Body of pancreas (tissue), 4 donors: Measurements from ENCODE around the gene TNIP1. TPM values are rescaled to one million over a fixed set of nuclear protein-coding genes. Genes with fewer than 3 reads are reported as not detected.

Experiments used
- ATAC-seq: fragments of 150-250 bp; one replicate; pipeline ENCODE4 v1.9.1; 2016
- DNase-seq, 4 donors: peaks; one replicate each; pipeline ENCODE4 v3.0.0-alpha.2; 2019
- H3K27ac ChIP-seq, 4 donors: fragments of 200-600 bp; sonication (generic); 1 replicate in 3 of 4; 2 replicates in 1 of 4; pipeline versions ENCODE4 v1.5.1 to v1.6.1; 2016 to 2019; ENCODE audit warnings: mild to moderate bottlenecking in 1 of 4, mixed read lengths in 1 of 4, moderate library complexity in 1 of 4
- H3K27me3 ChIP-seq, 2 donors: fragments of 200-600 bp; sonication (generic); one replicate each; pipeline ENCODE4 v1.6.0; 2016; ENCODE audit warnings: mild to moderate bottlenecking in 1 of 2
- H3K36me3 ChIP-seq, 2 donors: fragments of 200-600 bp; sonication (generic); replicated peaks in 1 of 2; 2 replicates each; pipeline ENCODE4 v1.5.1; 2016; ENCODE audit warnings: low read depth in 2 of 2; ENCODE audit not compliant: insufficient read depth in 1 of 2
- H3K4me1 ChIP-seq: fragments of 200-600 bp; sonication (generic); one replicate; pipeline ENCODE4 v1.6.0; 2016
- H3K4me3 ChIP-seq, 2 donors: fragments of 200-600 bp; sonication (generic); 1 replicate in 1 of 2; 2 replicates in 1 of 2; pipeline ENCODE4 v1.5.1; 2016 to 2019
- H3K9me3 ChIP-seq, 3 donors: fragments of 200-600 bp; sonication (generic); 1 replicate in 2 of 3; 2 replicates in 1 of 3; pipeline ENCODE4 v1.5.1; 2016
- CTCF ChIP-seq, 7 experiments: fragments of 450-650 bp in 4 of 7; fragments of 200-600 bp in 3 of 7; sonication (generic) in 3 of 7; IDR thresholded peaks; one replicate each; pipeline ENCODE4 v1.5.1; 2016 to 2019; ENCODE audit warnings: antibody characterized with exemption in 7 of 7
- POLR2A ChIP-seq, 3 donors: fragments of 450-650 bp; IDR thresholded peaks; one replicate each; pipeline ENCODE4 v1.6.1; 2016; ENCODE audit warnings: antibody characterized with exemption in 3 of 3, mild to moderate bottlenecking in 2 of 3
- WGBS, 2 donors: methylation state at CpG; one replicate each; pipeline ENCODE4 v1.1.5; 2017; 5-methylcytosine and 5-hydroxymethylcytosine counted together
- intact Hi-C: fragments of 100-400 bp; cut with DNase I; formaldehyde crosslinking; loops from one replicate; pipeline ENCODE4 v1.15.1; 2023
- total RNA-seq, 2 donors: library from RNA; depleted of rRNA; stranded (reverse); fragments of >200 nt; gene quantifications; one replicate each; pipeline ENCODE4 v1.1.0, GENCODE V29; 2016

The TNIP1 gene
- total RNA-seq, 2 donors from 2014 or later: 89.3 to 111 TPM

- H3K27ac ChIP-seq: no peak overlapping the region
- intact Hi-C loops: no loop called here
- TF ChIP-seq POLR2A (IDR thresholded peaks at IDR 0.05) (no peak), CTCF (IDR thresholded peaks at IDR 0.05) (no peak)
- H3K9me3 ChIP-seq: no peaks in the 10 kb centered on the region
- H3K36me3 ChIP-seq: no peaks in the 10 kb centered on the region
- H3K4me3 ChIP-seq: no peak overlapping the region
- ATAC-seq (no peak), DNase-seq (no peak)
- H3K27me3 ChIP-seq: no peaks in the 10 kb centered on the region
- peaks cover 9% of the 10 kb centered on the region for H3K4me1 ChIP-seq
- whole genome bisulfite sequencing, 2 donors: 81 to 93% methylated on average over 5 of the region's 5 CpGs
Measured at GRCh38 chr5:151121665-151122064, 40.8 kb upstream of the TNIP1 start.

GRCh38 chr5:151121095-151121494 lies 40.3 kb upstream of the TNIP1 start:
- H3K4me1 ChIP-seq: peaks cover 9% of the 10 kb centered on the region
- intact Hi-C loops: no loop called here
- H3K9me3 ChIP-seq: no peaks in the 10 kb centered on the region
- no peaks in the 10 kb centered on the region for H3K27me3 ChIP-seq
- H3K36me3 ChIP-seq: no peaks in the 10 kb centered on the region
- no peak for DNase-seq
- TF ChIP-seq CTCF (IDR thresholded peaks at IDR 0.05): no peak
- TF ChIP-seq POLR2A (IDR thresholded peaks at IDR 0.05): no peak
- H3K27ac ChIP-seq: no peak overlapping the region
- no peak for ATAC-seq
- 97 to 100% methylated on average over 2 of the region's 2 CpGs for WGBS, 2 donors
- H3K4me3 ChIP-seq: no peak overlapping the region

- TF ChIP-seq CTCF (IDR thresholded peaks at IDR 0.05) (no peak), POLR2A (IDR thresholded peaks at IDR 0.05) (no peak)
- no peaks in the 10 kb centered on the region for H3K9me3 ChIP-seq
- H3K27ac ChIP-seq: no peak overlapping the region
- no peak overlapping the region for H3K4me3 ChIP-seq
- intact Hi-C loops: no loop called here
- no peak for DNase-seq
- H3K27me3 ChIP-seq: no peaks in the 10 kb centered on the region
- H3K36me3 ChIP-seq: no peaks in the 10 kb centered on the region
- H3K4me1 ChIP-seq: peaks cover 8% of the 10 kb centered on the region
- no peak for ATAC-seq
- 87 to 88% methylated on average over 4 to 7 of the region's 7 CpGs for WGBS, 2 donors
Measured at GRCh38 chr5:151118913-151119575, 38.2 kb upstream of the TNIP1 start.

GRCh38 chr5:151115272-151115905 lies 34.6 kb upstream of the TNIP1 start:
- no peak overlapping the region for H3K4me3 ChIP-seq
- no peak overlapping the region for H3K27ac ChIP-seq
- no peaks in the 10 kb centered on the region for H3K27me3 ChIP-seq
- TF ChIP-seq CTCF (IDR thresholded peaks at IDR 0.05): peak; percentile 86 to 98 (median 94)
- TF ChIP-seq POLR2A (IDR thresholded peaks at IDR 0.05): no peak
- H3K9me3 ChIP-seq: no peaks in the 10 kb centered on the region
- DNase-seq (peak; percentile 81 to 87 (median 82)), ATAC-seq (peak; percentile 86)
- H3K4me1 ChIP-seq: no peaks in the 10 kb centered on the region
- 0 to 2% methylated on average over 7 of the region's 7 CpGs for WGBS, 2 donors
- intact Hi-C loops: no loop called here
- no peaks in the 10 kb centered on the region for H3K36me3 ChIP-seq

- no peak for ATAC-seq
- no peaks in the 10 kb centered on the region for H3K27me3 ChIP-seq
- no peaks in the 10 kb centered on the region for H3K9me3 ChIP-seq
- DNase-seq: no peak
- no peak overlapping the region for H3K4me3 ChIP-seq
- no peak overlapping the region for H3K27ac ChIP-seq
- intact Hi-C loops: no loop called here
- 64 to 66% methylated on average over 3 of the region's 3 CpGs for WGBS, 2 donors
- no peaks in the 10 kb centered on the region for H3K36me3 ChIP-seq
- TF ChIP-seq CTCF (IDR thresholded peaks at IDR 0.05) (no peak), POLR2A (IDR thresholded peaks at IDR 0.05) (no peak)
- peaks cover 9% of the 10 kb centered on the region for H3K4me1 ChIP-seq
Measured at GRCh38 chr5:151113651-151114050, 32.8 kb upstream of the TNIP1 start.
